ENCODE results near the gene PDE6G.

DNA sequence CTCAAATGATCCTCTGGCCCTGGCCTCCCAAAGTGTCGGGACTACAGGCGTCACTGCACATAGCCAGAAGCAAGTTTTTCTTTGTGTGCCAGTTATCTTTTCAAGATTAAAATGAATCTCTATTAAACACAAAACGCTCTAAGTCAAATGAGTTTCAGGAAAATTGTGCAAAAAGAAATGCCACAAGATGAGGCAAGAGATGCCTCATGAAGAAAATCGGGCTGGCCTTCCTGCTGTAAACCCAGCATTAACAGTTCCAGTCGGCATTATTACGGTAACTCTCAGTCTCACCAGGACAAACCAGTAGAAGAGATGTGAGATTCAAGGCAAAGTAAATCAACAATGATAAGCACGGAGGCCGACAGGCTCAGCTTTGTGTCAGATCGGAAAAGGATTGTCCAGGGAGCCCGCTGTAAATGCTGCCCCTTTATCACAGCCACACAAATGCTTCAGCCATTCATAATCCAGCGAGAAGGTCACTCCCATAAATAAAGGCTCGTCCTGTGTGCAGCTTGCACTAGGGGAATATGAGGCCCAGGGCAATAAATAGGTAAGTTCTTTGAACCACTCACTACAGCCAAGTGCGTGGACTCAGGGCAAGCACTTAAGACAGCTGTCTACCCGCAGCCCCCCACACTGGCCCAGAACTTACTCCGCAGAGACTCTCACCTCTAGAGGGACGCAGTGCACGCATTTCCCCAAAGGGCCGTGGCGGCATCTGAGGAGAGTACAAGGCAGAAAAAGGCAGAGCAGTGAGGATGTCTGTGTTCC, 46.6 kb downstream of the PDE6G start:
- TF ChIP-seq, protein P1, sequence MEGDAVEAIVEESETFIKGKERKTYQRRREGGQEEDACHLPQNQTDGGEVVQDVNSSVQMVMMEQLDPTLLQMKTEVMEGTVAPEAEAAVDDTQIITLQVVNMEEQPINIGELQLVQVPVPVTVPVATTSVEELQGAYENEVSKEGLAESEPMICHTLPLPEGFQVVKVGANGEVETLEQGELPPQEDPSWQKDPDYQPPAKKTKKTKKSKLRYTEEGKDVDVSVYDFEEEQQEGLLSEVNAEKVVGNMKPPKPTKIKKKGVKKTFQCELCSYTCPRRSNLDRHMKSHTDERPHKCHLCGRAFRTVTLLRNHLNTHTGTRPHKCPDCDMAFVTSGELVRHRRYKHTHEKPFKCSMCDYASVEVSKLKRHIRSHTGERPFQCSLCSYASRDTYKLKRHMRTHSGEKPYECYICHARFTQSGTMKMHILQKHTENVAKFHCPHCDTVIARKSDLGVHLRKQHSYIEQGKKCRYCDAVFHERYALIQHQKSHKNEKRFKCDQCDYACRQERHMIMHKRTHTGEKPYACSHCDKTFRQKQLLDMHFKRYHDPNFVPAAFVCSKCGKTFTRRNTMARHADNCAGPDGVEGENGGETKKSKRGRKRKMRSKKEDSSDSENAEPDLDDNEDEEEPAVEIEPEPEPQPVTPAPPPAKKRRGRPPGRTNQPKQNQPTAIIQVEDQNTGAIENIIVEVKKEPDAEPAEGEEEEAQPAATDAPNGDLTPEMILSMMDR (IDR thresholded peaks at IDR 0.05), result no peak
- TF ChIP-seq POLR2A (IDR thresholded peaks at IDR 0.05), result no peak
- no peak for TF ChIP-seq POLR2AphosphoS5 (IDR thresholded peaks at IDR 0.05)
